Esophagus mucosa (tissue), 1 donor: Measurements from ENCODE around the gene MAP2K5. TPM values are rescaled to one million over a fixed set of nuclear protein-coding genes. Genes with fewer than 3 reads are reported as not detected.

Source experiments
- ATAC-seq: fragments of 200-7000 bp; cut with Tn5 transposase; one replicate; pipeline ENCODE4 v1.9.1; 2020
- total RNA-seq: library from RNA; stranded (reverse); gene quantifications from one replicate; pipeline ENCODE4 v1.2.4, GENCODE V29; 2023
- donor health status: DM: yes; HTN: yes; CAD: no.

Gene MAP2K5
- total RNA-seq, 1 donor from 2014 or later = 14.2 TPM

DNA sequence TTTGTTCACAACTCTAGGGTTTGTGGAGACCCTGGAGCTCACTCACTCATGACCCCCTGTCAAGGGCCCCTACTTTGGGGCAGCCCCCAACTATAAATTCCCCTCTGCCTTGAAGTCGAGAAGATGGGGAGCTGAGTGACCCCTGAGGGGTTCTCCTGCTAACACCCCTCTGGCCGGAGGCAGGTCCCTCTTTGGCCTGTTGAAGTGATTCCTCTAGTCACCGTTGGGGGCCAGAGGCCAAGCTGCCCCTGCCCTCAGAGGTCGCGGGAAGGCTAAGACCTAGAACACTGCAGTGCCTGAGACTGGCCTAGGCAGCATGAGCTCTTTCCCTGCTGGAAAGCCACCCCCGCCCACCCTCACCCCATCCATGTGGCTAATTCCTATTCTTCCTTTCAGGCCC is 267.4 kb downstream of the MAP2K5 start:
- ATAC-seq = no peak

DNA sequence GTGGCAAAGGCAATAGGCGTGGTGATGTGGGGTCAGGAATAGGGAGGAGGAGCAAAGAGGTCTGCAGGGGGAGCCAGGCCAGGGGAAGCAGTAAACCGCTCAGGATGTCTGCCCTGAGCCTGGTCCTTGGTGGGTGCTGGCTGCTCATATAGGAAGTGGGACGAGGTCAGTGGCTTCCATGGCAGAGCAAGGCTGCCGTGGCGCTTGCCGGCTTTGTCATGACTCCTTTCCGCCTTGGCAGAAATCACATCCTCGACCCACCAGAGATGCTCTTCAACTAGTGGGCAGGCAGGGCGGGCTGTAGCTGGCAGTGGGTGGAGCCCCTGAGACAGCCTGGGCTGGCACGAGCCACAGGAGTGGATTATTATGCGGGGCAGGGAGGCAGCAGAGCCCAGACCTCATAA is 269.7 kb downstream of the MAP2K5 start:
- no peak for ATAC-seq

DNA sequence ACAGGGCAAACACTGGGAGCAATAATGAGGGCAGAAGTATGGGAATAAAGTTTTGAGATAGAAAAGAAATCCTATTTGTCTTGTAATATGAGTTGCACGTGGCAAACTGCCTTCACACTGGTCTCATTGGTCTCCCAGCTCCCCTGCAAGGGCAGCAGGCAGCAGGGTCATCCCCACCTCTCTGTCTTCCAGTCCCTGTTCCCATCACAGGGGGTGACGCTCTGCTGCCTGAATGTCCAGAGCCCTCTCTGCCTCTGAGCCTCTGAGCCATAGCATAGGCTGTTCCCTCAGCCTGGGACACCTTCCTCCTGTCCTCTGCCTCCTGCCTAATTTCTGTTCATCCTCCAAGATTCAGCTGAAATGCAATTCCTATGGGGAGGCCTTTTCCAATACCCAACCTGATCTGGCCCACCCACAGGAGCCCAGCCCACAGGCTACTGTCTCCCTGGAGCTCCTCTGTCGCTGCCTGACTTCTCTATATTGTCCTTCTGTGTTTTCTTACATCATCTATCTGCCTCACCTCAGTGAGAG is 270.7 kb downstream of the MAP2K5 start:
- ATAC-seq = no peak

DNA sequence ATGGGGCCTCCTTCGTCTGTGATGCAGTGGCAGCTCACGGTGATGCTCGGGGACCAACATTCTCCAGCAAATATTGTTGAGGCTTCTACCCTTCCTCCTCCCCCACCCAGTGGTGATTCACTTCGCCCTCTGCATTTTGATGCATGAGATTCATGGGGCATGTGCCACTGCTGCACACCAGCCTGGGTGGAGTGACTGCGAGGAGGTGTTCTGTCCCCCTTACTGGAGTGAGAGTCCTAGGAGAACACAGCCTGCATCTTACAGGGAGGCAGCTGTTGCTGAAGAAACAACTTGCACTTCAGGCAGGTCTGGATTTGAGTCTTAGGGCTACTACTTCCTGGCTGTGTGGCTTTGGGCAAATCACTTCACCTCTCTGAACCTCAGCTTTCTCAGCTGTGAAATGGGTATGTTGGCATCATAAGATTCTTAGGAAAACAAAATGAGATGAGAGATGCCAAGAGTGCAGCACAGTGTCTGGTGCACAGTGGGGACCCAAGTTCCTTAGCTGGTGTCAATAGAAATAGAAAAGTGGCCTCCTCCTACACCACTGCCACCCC is 272.6 kb downstream of the MAP2K5 start:
- no peak for ATAC-seq

DNA sequence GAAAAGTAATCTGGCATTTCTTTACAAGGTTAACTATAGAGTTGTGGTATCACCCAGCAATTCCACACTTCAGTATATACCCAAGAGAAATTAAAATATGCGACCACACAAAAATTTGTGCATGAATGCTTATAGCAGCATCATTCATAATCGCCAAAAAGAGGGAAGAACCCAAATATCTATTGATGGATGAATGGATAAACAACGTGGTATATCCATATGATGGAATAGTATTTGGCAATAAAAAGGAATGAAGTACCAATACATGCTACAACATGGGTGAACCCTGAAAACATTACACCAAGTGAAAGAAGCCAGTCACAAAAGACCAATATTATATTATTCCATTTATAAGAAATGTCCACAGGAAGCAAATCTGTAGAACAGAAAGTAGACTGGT is 274.2 kb downstream of the MAP2K5 start:
- no peak for ATAC-seq

DNA sequence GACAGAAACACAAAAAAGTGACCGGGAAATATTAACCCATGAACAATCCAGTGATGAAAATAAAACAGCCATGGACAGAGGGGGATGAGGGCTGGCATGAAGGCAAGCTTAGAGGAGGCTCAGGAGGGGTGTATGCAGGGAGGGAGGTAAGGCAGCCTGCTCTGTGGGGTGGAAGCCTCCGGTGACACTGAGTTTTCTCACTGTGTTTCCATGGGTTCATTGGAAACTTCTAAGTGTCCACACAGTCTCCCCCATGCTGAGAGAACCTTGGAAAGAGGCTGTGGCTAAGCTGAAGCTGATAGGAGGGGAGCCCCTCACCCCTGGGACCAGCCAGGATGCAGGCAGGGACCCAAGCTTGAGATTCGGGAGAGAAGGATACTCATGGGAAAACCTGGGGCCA is 276.0 kb downstream of the MAP2K5 start:
- ATAC-seq = no peak

DNA sequence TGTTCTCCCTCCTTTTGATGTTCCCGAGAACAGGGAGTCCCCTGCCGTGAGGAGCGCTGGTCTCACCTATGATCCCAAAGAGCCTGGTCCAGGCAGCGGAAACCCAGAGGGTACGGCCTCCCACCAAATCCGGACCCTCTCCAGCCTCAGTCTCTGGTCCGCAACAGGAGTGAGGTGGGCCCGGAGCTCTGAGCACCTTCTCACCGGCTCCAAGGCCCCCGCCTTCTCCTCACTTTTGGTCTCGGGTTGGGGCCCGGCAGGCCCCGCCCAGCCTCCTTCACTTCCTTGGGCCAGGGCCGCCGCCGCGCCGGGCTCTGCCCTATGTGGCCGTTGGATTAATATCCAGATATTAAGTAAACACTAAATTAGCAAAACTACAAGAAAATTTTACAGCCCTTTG is 277.1 kb downstream of the MAP2K5 start:
- no peak for ATAC-seq

DNA sequence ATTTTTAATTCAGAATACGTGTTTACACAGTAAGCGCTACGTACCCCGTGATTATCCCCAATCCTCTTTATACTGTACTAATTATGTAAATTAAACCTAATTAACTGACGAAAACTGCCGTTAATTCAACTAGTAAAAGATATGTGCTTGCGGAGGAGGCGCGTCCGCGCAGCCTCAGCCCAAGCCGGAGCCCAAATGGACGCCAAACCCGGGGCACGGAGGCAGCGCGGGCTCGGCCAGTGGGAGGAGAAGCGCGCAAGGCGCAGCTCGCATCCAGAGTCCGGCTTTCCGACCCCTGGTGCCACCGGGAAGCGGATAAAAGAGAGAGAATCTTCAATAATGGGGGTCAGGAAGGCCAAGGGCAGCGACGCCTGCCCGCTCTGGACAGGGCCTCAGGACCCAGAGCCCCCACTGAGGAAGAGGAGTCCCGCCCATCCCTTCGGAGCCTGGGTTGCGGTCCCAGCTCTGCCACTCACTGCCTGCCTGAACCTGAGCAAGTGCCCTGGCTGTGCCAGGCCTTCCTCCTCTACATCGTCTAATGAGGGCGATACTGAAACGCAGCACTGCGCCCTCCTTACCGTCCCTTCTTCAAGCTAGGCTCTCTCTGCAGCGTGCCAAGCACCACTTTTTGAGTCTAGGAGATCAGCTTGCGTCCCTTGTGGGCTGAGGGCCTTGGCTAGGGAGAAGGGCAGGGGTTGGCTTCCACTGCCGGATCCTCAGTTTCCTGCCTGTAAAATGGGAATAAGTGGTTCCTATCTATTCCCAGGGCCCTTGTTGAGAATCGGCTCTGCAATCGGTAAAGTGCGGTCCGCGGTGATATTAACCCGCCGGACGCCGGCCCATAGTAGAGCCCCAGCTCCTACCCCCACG is 277.9 kb downstream of the MAP2K5 start:
- ATAC-seq = no peak

DNA sequence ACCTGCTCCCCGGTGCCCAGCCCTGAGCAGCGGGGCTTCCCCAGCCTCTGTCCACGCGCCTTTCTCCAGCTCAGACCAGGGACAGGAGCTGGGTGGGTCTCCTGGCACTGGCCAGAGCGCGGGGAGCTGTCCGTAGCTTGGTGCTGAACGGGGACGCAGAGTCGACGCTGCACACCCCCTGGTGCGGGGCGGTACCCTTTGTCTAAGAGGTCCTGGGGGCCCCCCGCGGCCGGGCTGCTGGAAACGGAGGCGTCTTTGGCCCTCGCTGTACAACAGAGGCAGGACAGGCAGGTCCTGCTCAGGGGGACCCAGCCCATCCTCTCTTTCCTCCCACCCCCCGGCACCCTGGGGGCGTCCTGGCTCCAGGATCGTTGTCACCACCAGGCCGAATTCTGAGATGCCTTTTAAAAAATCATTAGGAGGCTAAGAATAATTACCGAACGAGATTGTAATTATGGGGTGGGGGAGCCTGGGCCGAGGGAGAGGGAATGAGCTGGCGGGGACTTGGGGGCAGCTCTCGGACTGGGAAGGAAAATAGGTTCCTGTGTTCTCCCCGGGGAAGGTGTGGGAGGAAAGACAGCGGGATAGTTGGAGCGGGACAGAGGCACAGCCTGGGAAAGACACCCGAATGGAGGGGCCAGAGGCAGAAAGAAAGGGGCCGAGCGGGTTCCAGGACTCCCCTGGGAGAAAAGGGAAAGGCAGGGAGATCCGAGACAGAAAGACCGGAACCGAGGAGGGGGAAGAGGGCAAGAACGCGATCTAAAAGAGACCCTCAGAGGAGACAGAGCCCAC is 278.7 kb downstream of the MAP2K5 start:
- ATAC-seq = peak; percentile 59

DNA sequence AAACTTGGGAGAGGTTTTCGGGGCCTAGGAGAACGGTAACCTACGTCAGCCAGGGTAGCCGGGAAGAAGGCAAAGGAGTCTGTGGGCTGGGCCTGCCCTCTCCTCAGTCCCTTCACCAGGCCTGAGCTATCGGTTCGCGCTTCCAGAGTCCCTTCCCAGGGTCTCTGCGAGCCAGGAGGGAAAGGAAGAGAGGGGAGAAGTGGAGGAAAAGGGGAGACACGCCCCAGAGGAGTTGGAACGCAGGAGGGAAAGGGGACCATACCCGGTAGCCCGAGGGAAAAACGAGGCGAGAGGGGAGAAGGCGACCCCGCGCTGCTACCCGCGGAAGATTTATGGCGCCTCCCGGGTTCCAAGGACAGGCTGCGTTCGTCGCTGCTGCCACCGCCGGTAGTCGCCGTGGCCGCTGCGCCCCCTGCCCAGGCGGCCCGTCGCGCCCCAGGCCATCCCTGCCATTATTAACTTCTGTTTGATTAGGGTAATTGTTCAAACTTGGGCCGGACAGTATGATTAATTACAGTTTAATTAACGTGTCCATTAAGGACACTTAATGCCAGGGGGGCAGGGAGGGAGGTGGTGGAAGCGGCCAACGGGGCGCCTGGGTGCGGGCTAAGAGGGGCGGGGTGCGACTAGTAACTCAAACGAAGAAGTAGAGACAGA is 279.4 kb downstream of the MAP2K5 start:
- no peak for ATAC-seq

DNA sequence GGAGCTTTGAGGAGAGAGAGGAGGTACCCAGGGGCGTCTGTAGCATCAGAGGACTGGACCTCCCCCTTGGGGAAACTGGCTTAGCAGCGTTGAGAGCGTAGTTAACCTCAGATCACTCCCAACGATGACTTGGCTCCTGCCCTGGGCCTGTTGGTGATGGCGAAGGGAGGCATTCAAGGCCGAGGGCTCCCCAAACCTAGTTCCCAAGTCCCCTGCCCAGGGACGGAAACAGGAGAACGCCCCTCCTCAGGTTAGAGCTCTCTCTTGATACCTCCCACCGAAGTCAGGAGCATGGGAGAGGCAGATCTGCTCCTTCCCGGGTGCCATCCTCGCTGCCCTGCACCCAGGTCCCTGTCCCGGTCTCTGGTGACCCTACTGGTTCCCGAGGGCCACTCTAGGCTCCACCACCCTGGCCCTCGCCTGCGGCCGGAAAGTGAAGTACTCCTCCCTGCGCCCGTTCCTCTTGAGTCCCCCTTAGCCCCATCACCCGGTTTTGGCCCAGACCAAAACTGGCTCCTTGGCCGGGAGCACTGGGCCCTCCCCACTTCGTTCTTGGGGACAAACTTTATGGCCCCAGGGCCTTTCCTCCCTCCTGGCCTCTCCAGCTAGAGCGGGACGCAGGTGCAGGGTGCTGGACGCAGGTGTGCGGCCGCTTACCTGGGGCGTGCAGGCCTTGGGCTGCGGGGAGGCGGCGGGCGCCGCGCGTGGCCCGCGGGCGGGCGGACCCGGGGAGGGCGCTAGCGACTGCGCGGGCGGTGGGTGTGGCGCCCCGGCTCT is 280.2 kb downstream of the MAP2K5 start:
- ATAC-seq = no peak

DNA sequence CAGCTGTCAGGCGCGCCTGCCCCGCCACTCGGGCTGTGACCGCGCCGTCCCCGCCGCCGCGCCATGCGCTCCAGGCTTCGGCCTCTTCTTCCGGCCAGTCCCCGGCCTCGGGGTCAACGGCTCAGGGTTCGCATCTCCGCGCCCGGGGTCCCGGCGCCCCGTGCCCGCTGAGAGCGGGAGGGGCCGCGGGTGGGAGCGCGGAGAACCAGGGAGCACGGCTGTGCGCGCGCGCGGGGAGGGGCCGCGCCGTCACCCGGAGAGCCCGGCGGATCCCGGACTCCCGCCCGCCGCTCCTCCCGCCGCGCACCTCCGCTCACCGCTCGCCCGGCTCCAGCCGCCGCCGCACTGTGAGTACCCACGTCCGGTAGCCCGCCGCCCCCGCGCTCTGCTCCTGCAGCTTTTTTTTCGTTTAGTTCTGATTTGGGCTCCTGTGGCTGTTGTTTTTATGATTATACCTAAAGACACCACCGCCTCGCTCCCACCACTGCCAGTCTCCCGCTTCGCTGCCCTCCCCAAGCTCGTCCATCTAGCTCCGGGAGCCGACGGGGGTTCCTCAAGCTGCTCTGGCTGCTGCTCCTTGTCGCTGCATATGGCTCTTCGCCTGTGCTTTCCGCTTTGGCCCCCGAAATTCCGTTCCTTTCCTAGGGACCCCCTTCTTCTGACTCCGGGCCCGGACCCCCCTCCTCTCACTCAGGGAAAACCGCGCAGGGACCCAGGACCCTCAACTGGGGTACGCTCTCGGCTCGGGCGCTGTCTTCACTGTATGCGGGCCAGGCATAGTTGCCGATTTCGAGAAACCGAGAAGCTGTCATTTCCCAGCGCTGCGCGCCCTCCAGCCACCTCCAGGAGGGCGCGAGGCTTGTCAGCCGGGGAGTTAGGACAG is 281.1 kb downstream of the MAP2K5 start:
- ATAC-seq = no peak

DNA sequence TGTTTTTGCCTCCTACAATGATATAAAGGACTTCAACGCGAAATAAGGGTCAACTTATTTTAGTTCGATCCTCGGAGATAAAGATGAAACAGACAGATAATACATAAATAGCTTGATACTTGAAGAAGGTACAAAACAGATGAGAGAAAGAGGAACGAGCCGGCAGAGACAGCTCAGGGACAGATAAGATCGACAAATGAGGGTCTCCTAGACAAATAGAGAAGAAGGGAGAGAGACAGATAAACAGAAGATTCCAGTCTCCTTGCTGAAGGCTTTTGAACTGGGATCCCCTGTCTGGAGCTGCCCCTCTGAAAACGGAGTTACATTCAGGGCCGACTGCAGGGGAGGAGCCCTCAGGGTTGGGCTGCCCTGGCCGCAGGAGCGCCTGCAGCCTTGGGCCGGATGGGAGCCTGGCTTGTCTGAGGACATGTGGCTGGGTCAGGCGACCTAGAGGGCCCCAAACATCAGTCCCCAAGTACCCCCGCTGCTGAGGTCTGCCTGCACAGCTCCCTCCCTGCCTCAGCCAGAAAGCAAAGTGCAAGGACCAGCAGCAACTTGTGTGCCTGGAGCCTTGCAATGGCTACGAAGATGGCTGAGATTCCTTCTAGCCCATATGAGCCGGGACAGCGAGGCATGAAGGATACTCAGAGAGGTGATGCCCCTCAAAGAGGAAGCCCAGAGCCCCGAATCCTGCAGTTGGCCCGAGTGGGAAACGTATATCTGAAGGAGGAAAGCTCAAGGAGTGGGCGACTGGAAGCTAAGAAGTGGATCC is 281.9 kb downstream of the MAP2K5 start:
- no peak for ATAC-seq

DNA sequence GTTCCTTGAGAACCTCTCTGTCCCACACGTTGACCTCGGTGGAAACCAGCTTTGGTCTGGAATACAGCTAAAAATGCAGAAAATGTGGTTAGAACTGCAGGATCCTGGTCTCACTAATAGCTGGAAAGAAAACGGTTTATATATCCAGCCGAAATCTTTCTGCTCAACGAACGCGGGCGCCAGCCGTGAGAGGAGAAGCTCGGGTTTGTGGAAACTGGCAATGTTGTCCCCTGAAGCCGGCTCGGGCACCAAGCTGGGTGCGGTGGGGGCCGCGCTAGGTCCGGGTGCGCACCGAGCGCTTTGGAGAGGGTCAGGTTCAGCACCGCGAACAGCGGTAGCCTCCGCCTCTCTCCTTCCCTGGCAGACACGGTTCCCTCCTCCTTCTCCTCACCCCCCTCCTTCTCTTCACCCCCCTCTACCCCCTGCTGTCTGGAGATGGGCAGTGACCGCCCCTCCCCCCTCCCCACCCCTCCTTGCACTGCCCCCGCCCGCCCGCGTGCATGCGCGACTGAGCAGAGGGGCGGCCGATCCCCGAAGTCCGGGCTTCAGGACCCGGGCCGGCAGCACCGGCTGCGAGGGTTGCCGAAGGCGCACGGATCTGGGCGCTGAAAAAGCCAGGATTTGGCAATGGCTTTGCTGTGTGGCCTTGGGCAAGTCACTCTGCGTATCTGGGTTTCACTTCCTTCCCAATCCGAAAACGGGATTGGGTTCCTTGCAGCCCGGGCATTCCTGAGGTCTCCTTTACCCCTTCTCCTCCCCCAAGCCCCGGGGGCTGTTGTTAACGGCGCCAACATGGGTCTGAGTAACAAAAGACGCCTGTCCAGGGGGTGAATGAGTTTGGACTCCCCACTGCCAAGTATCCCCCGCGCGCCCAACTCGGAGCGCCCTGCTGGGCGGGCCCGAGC is 282.7 kb downstream of the MAP2K5 start, which contains the start of gene SKOR1:
Gene SKOR1, plus strand, starts transcription at position 534 of the 905 bp plus-strand sequence. Its CDS starts 94 bp downstream, at position 628.
- no peak for ATAC-seq

DNA sequence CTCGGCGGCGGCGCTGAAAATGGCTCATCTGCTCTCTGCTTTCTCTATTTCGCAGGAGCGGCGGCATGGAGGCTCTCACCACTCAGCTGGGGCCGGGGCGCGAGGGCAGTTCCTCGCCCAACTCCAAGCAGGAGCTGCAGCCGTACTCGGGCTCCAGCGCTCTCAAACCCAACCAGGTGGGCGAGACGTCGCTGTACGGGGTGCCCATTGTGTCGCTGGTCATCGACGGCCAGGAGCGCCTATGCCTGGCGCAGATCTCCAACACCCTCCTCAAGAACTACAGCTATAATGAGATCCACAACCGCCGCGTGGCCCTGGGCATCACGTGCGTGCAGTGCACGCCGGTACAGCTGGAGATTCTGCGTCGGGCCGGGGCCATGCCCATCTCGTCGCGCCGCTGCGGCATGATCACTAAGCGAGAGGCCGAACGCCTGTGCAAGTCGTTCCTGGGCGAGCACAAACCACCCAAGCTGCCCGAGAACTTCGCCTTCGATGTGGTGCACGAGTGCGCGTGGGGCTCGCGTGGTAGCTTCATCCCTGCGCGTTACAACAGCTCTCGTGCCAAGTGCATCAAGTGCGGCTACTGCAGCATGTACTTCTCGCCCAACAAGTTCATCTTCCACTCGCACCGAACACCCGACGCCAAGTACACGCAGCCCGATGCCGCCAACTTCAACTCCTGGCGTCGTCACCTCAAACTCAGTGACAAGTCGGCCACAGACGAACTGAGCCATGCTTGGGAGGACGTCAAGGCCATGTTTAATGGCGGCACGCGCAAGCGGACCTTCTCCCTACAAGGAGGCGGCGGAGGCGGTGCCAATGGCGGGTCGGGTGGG is 283.6 kb downstream of the MAP2K5 start:
- no peak for ATAC-seq

DNA sequence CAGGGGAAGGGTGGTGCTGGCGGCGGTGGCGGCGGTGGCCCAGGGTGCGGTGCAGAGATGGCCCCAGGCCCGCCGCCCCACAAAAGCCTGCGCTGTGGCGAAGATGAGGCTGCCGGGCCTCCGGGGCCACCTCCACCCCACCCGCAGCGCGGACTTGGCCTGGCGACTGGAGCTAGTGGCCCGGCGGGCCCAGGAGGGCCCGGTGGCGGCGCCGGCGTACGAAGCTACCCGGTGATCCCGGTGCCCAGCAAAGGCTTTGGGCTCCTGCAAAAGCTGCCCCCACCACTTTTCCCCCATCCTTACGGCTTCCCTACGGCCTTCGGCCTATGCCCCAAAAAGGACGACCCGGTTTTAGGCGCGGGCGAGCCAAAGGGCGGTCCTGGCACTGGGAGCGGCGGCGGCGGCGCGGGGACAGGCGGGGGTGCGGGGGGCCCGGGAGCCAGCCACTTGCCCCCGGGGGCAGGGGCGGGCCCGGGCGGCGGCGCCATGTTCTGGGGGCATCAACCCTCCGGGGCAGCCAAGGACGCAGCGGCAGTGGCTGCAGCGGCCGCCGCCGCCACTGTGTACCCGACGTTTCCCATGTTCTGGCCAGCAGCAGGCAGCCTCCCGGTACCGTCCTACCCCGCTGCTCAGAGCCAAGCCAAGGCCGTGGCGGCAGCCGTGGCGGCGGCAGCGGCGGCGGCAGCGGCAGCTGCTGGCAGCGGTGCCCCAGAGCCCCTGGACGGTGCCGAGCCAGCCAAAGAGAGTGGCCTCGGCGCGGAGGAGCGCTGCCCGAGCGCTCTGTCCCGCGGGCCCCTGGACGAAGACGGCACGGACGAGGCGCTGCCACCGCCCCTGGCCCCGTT is 284.4 kb downstream of the MAP2K5 start:
- no peak for ATAC-seq
